ENCODE measurements around the gene FXYD7.
"Not testable (repeated sequence)": the region's sequence is repeated elsewhere in the genome, so short reads cannot be mapped to it uniquely, and the experiment has no call there.

The FXYD7 gene

DNA sequence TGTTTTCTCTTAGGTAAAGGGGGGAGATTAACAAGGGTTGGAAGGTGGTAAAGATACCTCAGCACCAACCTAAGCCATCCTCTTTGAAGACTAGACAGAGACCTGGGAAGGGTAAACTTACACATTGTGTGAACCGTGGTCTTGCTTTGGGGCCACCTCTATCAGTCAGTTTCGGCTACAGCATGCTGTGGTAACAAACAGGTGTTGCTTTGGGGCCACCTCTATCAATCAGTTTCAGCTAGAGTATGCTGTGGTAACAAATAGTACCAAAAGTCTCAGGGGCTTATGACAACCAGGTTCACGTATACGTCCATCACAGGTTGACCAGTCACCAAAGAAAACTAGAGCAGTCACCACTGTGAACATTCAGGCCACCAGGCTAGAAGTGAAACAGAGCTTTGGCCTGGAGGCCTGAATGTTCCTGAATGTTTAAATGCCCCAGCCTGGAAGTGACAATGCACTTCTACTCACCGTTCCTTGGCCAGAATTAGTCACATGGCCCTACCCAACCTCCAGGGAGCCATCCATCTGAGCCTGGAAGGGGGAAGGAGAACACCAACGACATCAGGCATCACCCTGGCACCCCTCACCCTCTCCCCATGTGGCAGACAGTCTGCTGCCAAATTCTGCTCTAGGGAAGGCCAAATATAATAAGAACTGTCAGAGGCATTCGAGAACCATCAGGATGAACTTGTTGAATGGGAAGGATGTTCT is 3.8 kb downstream of the FXYD7 start:
- no peak for DNase-seq

DNA sequence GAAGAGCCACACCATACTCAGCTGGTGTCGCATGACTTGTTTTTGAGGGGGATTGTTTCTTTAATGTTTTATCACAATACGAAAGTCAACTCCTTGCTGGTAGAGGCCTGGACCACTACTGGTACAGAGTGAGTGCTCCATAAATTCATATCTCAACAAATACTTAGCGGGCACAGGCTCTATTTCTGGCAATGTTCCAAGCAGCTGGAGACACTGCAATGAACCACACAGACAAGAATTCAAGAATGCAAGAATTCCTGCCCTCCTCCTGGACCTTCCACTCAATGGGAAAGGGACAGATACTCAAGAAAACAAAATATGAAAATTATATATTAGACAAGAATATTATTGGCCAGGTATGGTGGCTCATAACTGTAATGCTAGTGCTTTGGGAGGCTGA is 6.4 kb downstream of the FXYD7 start:
- no peak for DNase-seq

DNA sequence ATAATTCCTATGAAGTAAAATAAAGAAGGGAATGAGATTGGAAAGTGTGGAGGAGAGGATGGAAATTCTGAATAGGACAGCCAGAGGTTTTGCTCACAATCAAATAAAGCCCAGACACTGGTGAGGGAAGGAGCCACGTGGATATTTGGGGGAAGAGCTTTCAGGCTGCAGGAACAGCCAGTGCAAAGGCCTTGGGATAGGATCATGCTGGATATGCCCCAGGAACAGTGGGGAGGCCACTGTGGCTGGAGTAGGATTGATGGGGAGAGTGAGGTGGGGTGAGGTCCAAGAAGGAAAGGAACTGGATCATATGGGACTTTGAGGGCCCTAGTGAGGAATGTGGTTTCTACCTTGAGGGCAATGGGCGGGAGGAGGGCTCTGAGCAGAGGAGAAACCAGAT is 7.4 kb downstream of the FXYD7 start:
- DNase-seq = no peak

DNA sequence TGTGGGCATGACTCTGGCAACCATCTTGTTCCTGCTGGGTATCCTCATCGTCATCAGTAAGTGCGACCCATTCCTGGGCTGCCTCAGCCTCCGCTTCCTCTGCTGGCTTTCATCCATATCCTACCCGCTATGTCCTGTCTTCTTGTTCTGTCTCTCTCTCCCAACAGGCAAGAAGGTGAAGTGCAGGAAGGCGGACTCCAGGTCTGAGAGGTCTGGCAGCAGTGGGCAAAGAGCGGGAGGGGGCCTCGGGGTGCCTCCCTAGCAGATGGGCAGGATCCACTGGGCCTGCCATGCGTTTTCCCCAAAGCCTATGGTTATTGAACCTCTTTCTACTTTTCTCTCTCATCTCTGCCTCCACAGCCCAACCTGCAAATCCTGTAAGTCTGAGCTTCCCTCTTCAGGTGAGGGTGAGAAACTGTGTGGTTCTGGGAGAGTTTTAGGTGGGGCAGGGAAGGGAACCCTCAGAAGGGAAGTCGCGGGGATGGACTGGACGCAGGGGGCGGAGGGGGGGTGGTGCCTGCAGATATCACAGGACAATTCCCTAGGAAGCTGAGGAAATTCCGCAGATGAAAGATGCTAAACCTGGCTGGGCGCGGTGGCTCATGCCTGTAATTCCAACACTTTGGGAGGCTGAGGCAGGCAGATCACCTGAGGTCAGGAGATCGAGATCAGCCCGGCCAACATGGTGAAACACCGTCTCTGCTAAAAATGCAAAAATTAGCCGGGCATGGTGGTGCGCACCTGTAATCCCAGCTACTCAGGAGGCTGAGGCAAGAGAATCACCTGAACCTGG is 8.4 kb downstream of the FXYD7 start:
- DNase-seq = no peak

DNA sequence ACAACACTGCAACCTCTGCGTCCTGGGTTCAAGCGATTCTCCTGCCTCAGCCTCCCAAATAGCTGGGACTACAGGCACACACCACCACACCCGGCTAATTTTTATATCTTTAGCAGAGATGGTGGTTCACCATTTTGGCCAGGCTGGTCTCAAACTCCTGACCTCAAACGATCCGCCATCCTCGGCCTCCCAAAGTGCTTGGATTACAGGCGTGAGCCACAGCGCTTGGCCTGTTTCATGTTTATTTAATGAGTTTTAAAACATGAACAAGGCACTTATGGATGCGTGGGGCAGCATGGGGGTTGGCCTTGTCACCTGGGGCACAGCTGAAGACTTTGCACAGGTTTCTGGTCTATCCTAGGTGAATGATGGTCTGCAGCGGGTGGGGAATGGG is 10.1 kb downstream of the FXYD7 start:
- not testable (repeated sequence) for DNase-seq

DNA sequence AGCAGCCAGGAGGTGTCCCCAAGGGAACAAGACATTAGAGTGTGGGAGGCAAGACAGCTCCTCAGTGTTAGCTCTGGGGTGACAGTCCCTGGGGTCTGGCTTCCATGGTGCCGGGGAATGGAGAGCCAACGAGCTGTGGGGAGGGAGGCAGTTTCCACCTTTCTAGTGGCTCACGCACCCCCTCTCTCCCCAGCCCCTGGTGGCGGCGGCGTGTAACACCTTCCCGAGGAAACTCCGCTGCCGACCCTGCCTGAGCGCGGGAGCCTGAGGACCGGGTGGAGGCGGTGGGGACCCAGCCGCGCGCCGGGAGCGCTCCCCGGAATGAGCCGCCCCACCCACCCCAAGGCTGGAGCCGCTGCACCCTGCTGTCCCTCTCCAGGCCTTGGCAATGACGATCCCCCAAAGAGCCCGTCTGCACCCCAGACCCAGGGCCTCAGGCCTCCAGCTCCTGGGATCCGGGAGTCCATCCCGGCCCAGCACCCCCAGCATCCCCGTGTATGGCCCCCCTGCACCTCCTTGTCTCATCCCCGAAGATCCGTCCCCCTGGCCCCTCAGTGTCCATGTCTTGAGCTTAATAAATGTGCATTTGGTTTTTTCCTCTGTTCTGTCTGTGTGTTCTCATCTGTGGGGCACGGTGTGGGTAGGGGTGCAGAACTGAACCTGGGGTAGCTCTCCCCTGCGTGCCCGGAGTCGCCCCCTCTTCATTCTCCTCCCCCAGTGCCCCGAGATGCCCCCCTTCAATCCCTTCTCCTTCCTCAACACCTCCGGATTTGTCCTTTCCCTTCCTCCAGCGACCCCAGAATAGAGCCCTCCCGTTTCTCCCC is 10.9 kb downstream of the FXYD7 start:
- no peak for DNase-seq

DNA sequence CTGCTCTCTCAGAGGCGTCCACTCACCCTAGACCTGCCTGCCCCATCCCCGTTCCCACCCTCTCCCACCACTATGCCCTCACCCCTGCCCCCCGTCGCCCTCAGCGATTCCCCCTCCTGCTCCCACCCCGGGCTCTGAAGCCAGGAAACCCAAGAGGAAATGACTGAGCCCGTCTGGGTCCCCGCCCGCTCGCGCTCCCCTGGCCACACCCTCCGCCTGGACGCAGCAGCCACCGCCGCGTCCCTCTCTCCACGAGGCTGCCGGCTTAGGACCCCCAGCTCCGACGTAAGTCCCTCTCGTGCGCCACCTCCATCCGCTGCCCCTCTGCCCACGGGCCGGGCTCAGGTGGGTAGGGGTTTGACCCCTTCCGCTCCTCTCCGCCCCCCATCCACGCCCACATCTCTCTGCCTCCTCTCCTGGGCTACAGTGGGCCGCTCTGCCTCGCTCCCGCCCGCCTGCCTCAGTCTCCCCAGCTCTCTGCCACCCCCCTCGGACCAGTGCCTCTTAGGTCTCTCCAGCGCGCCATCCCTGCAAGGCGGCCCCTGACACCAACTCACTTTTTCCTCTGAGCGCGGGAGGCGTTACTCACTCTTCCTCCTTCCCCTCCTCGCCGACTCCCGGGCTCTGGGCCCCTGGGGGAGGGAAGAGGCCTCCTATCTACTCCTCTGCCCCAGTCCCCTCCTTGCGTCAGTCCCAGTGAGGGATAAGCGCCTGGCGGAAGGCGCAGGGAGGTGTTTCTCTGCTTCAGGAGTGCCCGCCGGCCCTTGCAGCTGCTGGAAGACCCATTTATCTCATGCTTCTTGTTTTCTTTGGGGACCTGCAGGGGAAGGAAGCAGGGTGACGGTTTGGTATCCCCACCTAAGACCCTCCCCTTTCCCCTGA is 11.7 kb downstream of the FXYD7 start, which contains the start of gene FXYD5:
Gene FXYD5 (plus strand): TSS at position 211 of the 882 bp plus-strand sequence. CDS start 816 bp downstream, outside the sequence.
- DNase-seq = peak; percentile 84

DNA sequence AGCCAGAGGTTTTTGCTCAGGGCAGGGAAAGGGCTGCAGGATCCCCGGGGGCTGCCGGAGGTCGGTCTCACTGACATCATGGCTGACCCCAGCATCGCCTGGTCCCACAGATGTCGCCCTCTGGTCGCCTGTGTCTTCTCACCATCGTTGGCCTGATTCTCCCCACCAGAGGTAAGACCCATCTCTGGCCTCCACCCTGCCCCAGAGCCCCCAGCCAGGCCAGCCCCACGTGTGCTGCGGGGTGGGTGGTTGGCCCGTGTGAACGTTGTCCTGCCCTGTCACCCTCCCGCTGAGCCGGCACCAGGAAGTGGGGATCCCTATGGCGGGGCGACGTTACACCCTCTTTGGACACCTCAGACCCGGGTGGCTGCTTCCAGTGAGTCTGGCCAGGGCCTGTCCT is 12.4 kb downstream of the FXYD7 start:
- no peak for DNase-seq

DNA sequence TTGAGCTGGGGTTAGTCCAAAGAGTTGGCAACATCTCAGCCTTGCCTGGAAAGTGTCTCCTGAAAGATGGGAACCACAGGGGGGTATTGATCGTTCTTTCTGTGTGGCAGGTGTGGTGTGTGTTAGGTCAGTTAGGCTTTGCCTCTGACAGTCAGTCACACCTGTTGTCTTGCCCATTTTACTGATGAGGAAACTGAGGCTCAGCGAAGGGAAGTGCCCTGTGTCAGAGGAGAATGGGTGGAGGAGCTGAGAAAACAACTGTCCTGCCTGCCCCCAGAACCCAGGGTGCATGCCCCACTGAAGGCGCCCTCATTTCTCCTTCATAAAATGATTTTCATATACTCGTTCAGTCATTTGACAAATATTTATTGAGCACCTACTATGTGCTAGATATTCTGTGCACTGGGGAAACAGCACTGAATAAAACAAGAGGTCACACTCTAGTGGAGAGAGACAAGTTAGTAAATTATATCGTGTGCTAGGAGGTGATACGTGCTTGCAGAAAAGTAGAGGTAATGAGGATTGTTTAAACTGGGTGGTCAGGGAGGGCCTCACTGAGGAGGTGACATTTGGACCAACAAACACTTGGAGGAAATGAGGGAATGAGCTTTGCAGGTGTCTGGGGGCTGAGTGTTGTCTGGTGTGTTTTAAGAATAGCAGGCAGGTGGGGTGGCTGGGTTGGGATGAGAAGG is 13.1 kb downstream of the FXYD7 start:
- no peak for DNase-seq

DNA sequence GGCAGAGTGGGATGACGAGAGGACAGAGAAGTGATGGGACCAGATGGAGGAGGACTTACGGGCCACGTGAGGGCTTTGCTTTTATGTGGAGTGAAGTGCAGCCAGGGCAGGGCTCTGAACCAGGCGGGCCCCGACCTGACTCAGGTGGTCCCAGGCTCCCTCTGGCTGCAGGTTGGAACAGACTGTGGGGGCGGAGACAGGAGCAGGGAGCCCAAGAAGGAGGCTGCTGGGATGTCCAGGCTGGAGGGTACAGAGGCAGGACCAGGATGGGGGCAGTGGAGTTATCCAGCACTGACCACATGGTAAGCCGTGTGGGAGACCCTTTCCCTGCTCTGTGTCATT is 13.6 kb downstream of the FXYD7 start:
- no peak for DNase-seq

DNA sequence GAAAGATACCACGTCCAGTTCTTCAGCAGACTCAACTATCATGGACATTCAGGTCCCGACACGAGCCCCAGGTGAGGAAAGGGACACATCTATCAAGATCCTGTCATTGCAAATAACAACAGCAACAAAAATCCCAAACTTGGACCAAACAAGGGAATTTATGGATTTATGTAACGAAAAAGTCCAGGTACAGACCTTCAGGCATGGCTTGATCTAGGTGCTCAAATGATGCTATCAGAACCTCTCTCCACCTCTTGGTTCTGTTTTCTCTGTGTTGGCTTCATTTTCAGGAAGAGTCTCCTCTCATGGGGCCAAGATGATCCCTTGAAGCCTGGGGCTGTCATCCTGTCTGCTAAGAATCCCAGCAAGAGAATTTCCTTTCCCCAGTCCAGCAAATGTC is 14.4 kb downstream of the FXYD7 start:
- no peak for DNase-seq

DNA sequence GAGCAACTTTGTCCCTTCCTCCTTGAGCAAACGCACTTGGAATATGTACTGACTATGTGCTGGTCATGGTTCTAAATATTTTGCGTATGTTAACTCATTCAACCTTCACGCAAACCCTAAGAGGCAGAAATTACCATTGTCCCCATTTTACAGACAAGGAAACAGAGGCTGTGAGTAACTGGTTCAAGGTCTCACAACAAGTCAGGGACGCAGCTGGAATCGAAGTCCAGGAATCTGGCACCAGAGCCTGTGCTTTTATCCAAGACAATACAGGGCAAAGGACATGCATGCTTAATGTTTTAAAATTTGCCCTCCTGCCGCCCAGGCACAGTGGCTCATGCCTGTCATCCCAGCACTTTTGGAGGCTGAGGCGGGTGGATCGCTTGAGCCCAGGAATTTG is 16.6 kb downstream of the FXYD7 start:
- no peak for DNase-seq

DNA sequence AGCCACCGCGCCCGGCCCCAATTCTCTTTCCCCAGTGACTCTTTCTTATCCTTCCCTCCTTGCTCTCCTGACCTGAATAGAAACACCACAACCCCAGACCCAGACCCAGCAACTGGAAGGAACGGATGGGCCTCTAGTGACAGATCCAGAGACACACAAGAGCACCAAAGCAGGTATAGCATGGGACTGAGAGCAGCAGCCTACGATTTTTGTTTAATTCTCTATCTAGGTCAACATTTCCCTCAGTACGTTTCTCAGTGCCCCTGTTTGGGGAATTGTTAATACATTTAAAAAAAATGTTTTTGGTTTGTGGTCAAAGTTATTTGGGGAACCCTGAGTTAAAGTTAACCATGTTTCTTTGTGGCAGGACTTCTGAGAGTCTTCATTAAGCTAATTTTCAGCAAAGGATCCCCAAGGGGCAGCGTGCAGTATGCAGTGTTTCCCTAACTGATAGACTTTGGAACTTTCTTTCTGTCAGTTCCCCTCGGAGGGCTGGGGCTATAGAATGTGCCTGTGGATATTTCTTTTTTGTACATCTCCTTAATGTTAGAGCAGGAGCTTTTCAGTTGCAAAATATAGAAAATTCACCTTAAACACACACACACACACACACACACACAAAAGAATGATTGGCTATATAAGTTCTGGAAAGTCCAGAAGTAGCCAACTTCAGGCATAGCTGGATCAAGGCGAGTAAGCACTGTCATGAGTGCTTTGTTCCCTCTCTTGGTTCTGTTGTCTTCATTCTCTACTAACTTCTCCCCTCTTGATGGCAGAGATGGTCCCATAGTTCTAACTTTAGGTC is 17.8 kb downstream of the FXYD7 start:
- DNase-seq = no peak

DNA sequence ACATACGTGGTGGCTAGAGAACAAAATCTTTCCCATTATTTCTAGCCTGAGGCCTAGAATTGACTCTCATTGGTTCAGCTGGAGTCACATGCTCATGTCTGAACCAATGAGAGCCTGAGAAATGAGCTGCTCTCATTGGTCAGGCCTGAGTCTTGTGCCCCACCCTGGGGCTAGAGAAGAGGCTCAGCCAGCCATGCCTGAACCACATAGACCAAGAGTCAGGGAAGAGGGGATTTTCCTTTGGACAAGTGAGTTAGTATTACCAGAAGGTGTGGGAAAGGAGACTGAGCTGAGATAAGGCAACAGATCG is 18.3 kb downstream of the FXYD7 start:
- no peak for DNase-seq

DNA sequence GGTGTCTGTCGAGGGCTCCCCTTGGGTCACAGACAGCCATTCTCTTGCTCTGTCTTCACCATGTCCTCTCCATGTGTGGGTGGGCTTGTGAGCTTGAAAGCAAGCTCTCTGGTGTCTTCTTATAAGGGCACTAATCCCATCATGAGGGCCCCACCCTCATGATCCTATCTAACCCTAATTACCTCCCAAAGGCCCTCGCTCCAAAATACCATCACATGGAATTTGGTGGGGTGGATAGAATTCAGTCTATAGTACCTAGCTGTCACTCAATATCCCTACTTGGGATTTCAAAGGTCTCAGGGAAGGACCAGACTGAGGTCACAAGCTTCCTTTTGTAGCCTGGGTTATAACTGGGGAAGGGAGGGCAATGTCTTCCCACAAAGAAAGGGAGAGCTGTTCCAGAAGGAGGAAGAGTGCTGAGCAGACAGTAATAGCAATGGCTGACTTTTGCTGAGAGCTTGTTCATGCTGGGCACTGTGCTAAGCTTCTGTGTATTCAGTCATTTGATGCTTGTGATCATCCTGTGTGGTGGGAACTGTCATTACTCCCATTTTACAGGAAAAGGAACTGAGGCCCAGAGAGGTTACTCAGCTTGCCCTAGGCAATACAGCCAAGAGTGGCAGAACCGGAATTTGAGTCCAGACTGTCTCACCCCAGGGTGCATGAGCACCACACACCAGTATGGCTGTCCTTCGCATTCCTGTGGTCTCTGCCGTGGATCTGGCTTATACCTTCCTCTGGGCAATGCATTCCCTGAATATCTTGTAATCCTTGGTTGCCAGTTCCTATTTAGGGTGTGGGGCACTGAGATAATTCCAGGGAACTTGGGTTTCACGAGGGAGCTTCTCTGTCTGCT is 19.6 kb downstream of the FXYD7 start:
- DNase-seq = peak; percentile 39

DNA sequence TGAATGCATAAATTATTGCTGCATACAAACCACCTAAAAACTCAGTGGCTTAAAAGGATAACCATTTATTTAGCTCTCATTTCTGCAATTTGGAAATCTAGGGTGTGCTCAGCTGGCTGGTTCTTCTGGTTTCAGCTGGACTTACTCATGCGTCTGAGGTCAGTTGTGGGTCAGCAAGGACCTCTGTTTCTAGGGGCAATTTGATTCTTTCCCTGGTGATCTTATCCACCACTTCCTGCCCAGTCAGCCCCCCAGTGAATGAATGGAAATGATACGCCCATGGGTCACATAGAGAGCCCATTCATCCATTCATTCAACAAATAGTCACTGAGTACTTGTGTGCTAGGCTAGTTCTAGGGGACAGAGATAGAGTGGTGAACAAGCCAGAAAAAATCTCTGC is 21.4 kb downstream of the FXYD7 start:
- no peak for DNase-seq

DNA sequence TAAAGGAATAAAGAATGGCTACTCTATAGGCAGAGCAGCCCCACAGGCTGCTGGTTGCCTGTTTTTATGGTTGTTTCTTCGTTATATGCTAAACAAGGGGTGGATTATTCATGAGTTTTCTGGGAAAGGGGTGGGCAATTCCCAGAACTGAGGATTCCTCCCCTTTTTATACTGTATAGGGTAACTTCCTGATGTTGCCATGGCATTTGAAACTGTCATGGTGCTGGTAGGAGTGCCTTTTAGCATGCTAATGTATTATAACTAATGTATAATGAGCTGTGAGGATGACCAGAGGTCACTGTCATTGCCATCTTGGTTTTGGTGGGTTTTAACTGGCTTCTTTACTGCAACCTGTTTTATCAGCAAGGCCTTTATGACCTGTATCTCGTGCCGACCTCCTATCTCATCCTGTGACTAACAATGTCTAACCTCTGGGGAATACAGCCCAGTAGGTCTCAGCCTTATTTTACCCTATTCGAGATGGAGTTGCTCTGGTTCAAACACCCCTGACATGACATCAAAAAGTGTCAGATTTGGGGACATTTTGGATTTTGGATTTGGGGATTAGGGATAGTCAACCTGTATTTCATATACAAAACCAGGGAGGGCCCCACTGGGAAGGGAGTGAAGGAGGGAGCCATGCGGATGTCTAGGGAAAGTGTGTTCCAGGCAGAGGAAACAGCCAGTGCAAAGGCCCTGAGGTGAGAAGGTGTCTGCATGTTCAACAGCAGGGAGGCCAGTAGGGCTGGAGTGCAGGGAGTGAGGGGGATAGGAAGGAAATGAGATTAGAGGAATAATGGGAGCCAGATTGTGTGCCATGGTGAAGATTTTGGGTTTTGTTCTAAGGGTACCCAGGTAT is 22.4 kb downstream of the FXYD7 start:
- no peak for DNase-seq

DNA sequence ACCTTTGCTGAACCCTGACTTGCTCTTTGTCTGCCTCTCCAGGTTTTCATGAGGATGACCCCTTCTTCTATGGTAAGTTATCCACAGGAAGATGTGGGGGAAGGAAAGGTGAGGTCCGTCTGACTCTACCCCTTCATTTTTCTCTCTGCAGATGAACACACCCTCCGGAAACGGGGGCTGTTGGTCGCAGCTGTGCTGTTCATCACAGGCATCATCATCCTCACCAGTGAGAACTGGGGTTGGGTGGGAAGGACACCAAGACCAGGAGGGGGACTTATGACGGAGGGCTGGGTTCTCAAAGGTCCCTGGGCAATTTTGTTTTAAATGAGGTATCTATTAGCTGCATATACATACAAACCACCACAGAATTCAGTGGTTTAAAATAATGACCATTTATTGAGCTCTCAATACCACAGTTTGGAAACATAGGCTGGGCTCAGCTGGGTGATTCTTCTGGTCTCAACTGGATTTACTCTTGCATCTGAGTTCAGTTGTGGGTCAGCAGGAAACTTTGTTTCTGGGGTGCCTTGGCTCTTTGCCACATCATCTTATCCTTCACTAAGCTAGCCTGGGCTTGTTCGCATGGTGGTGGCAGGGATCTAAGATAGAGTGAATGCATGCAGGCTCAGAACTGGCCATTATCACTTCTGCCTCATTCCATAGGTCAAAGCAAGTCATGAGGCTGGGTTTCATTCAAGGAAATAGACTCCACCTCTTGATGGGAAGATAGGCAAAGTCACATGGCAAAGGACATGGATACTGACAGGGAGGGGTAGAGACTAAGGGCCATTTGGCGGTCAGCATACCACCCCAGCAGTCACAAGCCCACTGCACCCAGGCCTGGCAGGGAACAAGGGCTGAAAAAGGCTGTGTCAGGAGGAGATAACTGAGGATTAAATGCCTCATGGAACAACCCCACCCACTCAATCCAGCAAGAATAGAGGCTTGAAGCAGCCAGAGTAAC is 23.3 kb downstream of the FXYD7 start:
- DNase-seq = no peak
